ENCODE measurements around the gene GRIN1. TPM values are rescaled to one million over a fixed set of nuclear protein-coding genes. Genes with fewer than 3 reads are reported as not detected.

GRIN1 gene
- total and polyA plus RNA-seq, 2 donors (not counting 3 experiments of a cell fraction or from before 2014, with no cell fraction given) = not detected

- H3K9me3 ChIP-seq (replicated peaks; ENCODE audit: control insufficient read depth, insufficient read depth, low read length) = no peaks in the 10 kb centered on the region
- dilution Hi-C loops (cut with MboI; ENCODE audit: extremely low pct_ligation_motif_present, low sequenced_read_pairs) (no loop called here), intact Hi-C loops (cut with micrococcal nuclease) (no loop called here)
- no peak overlapping the region for H3K4me3 ChIP-seq (replicated peaks in 1 of 3; ENCODE audit: insufficient read depth in 1 of 3, low read depth in 1 of 3, low read length in 3 of 3)
- no peak for FAIRE-seq
- ChIA-PET POLR2A (interaction anchor here (0.8 kb wide), 1 partner anchor 94 kb away, joined by 3 read pairs; the partner anchor contains the start of gene TUBB4B), CTCF (no interaction called here)
- H3K4me2 ChIP-seq (ENCODE audit: insufficient read depth, low read length) = no peak overlapping the region
- TF ChIP-seq MAX (IDR thresholded peaks at IDR 0.05; ENCODE audit: insufficient read depth, insufficient read length) (peak; percentile 41), JUN (IDR thresholded peaks at IDR 0.05; ENCODE audit: borderline replicate concordance, insufficient read depth, insufficient read length, low read depth) (no peak), FOS (IDR thresholded peaks at IDR 0.05; ENCODE audit: borderline replicate concordance, insufficient read depth, low read length) (no peak)
- TF ChIP-seq, protein P1, sequence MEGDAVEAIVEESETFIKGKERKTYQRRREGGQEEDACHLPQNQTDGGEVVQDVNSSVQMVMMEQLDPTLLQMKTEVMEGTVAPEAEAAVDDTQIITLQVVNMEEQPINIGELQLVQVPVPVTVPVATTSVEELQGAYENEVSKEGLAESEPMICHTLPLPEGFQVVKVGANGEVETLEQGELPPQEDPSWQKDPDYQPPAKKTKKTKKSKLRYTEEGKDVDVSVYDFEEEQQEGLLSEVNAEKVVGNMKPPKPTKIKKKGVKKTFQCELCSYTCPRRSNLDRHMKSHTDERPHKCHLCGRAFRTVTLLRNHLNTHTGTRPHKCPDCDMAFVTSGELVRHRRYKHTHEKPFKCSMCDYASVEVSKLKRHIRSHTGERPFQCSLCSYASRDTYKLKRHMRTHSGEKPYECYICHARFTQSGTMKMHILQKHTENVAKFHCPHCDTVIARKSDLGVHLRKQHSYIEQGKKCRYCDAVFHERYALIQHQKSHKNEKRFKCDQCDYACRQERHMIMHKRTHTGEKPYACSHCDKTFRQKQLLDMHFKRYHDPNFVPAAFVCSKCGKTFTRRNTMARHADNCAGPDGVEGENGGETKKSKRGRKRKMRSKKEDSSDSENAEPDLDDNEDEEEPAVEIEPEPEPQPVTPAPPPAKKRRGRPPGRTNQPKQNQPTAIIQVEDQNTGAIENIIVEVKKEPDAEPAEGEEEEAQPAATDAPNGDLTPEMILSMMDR (IDR thresholded peaks at IDR 0.05; ENCODE audit: extremely low read depth in 1 of 2, insufficient read depth in 1 of 2, low read depth in 1 of 2, low read length in 2 of 2) = no peak
- no peaks in the 10 kb centered on the region for H4K20me1 ChIP-seq (replicated peaks; ENCODE audit: control insufficient read depth, extremely low read depth, insufficient read depth, low read length)
- no peaks in the 10 kb centered on the region for H3K9me1 ChIP-seq (replicated peaks; ENCODE audit: control insufficient read depth, extremely low read depth, insufficient read depth, low read length)
- H3K36me3 ChIP-seq (ENCODE audit: control insufficient read depth in 2 of 2, extremely low read depth in 1 of 2, insufficient read depth in 2 of 2, low read length in 2 of 2) = no peaks in the 10 kb centered on the region
- H3K9ac ChIP-seq (replicated peaks; ENCODE audit: extremely low read depth, insufficient read depth, low read length) = no peak overlapping the region
- no peaks in the 10 kb centered on the region for H3K27me3 ChIP-seq (ENCODE audit: control insufficient read depth in 2 of 2, insufficient read depth in 2 of 2, low read length in 2 of 2)
- no peaks in the 10 kb centered on the region for H3K4me1 ChIP-seq (ENCODE audit: control insufficient read depth, extremely low read depth, insufficient read depth, low read length)
- no peak overlapping the region for H2AFZ ChIP-seq (ENCODE audit: low read depth, low read length)
- DNase-seq (ENCODE audit: low read depth, low spot score) = no peak
- no peak overlapping the region for H3K27ac ChIP-seq (ENCODE audit: insufficient read depth, low read depth, low read length)
- H3K79me2 ChIP-seq (ENCODE audit: control insufficient read depth, insufficient read depth, low read length) = no peaks in the 10 kb centered on the region
- no TSS peak for BruUV-seq (replicated peaks)
Observed at GRCh38 chr9:137147091-137147792, 8.3 kb downstream of the GRIN1 start.

DNA sequence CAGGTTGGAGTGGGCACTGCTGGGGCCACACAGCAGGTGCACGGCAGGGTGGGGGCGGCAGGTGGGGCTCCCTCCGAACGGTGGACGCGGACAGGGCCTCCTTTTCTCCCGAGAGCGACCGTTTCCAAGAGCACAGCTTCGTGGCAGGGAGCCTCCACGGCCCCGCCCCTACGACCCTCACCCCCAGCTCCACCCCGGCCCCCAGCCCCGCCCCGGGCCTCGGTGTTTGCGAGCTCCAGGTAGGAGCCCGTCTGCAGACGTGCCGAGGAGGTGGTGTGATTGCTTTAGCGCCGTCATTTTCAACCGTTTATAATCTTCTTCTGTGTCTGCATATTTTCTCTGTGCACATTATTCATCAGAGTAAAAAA, 8.8 kb downstream of the GRIN1 start:
- Histone ChIP-seq H3K4me1 (ENCODE audit: control insufficient read depth, extremely low read depth, insufficient read depth, low read length) (no peaks in the 10 kb centered on the region), H3K9me1 (replicated peaks; ENCODE audit: control insufficient read depth, extremely low read depth, insufficient read depth, low read length) (no peaks in the 10 kb centered on the region), H2AFZ (ENCODE audit: low read depth, low read length) (no peak overlapping the region), H3K27me3 (ENCODE audit: control insufficient read depth in 2 of 2, insufficient read depth in 2 of 2, low read length in 2 of 2) (no peaks in the 10 kb centered on the region), H3K79me2 (ENCODE audit: control insufficient read depth, insufficient read depth, low read length) (no peaks in the 10 kb centered on the region), H3K4me3 (replicated peaks in 1 of 3; ENCODE audit: insufficient read depth in 1 of 3, low read depth in 1 of 3, low read length in 3 of 3) (no peak overlapping the region), H4K20me1 (replicated peaks; ENCODE audit: control insufficient read depth, extremely low read depth, insufficient read depth, low read length) (no peaks in the 10 kb centered on the region), H3K9ac (replicated peaks; ENCODE audit: extremely low read depth, insufficient read depth, low read length) (no peak overlapping the region), H3K27ac (ENCODE audit: insufficient read depth, low read depth, low read length) (no peak overlapping the region), H3K4me2 (ENCODE audit: insufficient read depth, low read length) (no peak overlapping the region), H3K36me3 (ENCODE audit: control insufficient read depth in 2 of 2, extremely low read depth in 1 of 2, insufficient read depth in 2 of 2, low read length in 2 of 2) (no peaks in the 10 kb centered on the region), H3K9me3 (replicated peaks; ENCODE audit: control insufficient read depth, insufficient read depth, low read length) (no peaks in the 10 kb centered on the region)
- intact Hi-C loops (cut with micrococcal nuclease) = no loop called here
- dilution Hi-C loops (cut with MboI; ENCODE audit: extremely low pct_ligation_motif_present, low sequenced_read_pairs) = no loop called here
- FAIRE-seq = no peak
- no TSS peak for BruUV-seq (replicated peaks)
- no peak for DNase-seq (ENCODE audit: low read depth, low spot score)
- TF ChIP-seq POLR2A (IDR thresholded peaks at IDR 0.05; ENCODE audit: low read depth, low read length) (no peak), POLR2AphosphoS5 (IDR thresholded peaks at IDR 0.05; ENCODE audit: insufficient read depth, low read depth, low read length) (no peak), GATA2 (IDR thresholded peaks at IDR 0.05; ENCODE audit: insufficient read depth, insufficient read length, low read depth, low read length) (no peak), JUN (IDR thresholded peaks at IDR 0.05; ENCODE audit: borderline replicate concordance, insufficient read depth, insufficient read length, low read depth) (no peak), FOS (IDR thresholded peaks at IDR 0.05; ENCODE audit: borderline replicate concordance, insufficient read depth, low read length) (no peak), MAX (IDR thresholded peaks at IDR 0.05; ENCODE audit: insufficient read depth, insufficient read length) (no peak), MYC (IDR thresholded peaks at IDR 0.05; ENCODE audit: low read depth, low read length) (no peak), EZH2 (IDR thresholded peaks at IDR 0.05; ENCODE audit: borderline replicate concordance, low read depth, low read length, severe bottlenecking) (no peak)
- TF ChIP-seq, protein P1 (IDR thresholded peaks at IDR 0.05; ENCODE audit: extremely low read depth in 1 of 2, insufficient read depth in 1 of 2, low read depth in 1 of 2, low read length in 2 of 2) = no peak
- POLR2A ChIA-PET = no interaction called here
- CTCF ChIA-PET = no interaction called here
